SU-DHL-6 (cell line): Measurements from ENCODE around the gene ANXA11.

Experiments
- H2AFZ ChIP-seq: fragments of 200-600 bp; sonication (generic); 2 replicates; pipeline ENCODE4 v1.6.1; 2014; ENCODE audit warnings: low read depth, mild to moderate bottlenecking, moderate library complexity, mixed read lengths, antibody characterized with exemption, low read length; ENCODE audit not compliant: severe bottlenecking
- H3F3A ChIP-seq: fragments of 200-600 bp; shearing (Covaris generic); 2 replicates; pipeline ENCODE4 v1.6.0; 2016; ENCODE audit warnings: antibody characterized with exemption, mild to moderate bottlenecking; ENCODE audit not compliant: insufficient read depth
- H3K27ac ChIP-seq: fragments of 200-600 bp; sonication (generic); 2 replicates; pipeline ENCODE4 v1.5.1; 2016; ENCODE audit warnings: low read depth, mild to moderate bottlenecking, low read length, moderate library complexity, mixed read lengths
- H3K27me3 ChIP-seq: fragments of 200-600 bp; sonication (generic), shearing (Covaris generic); 2 replicates; pipeline ENCODE4 v1.6.0; 2014; ENCODE audit warnings: mild to moderate bottlenecking, low read length
- H3K36me3 ChIP-seq: fragments of 200-600 bp; sonication (generic); 2 replicates; pipeline ENCODE4 v1.6.1; 2014; ENCODE audit warnings: mild to moderate bottlenecking, low read length, mixed read lengths
- H3K4me2 ChIP-seq: fragments of 300-600, 200-600 bp; shearing (Covaris generic), sonication (generic); 2 replicates; pipeline ENCODE4 v1.6.0; 2014; ENCODE audit warnings: low read length, low read depth, mild to moderate bottlenecking; ENCODE audit not compliant: poor library complexity, severe bottlenecking
- H3K4me3 ChIP-seq: fragments of 200-600 bp; sonication (generic); 2 replicates; pipeline ENCODE4 v1.5.1; 2014; ENCODE audit warnings: antibody characterized with exemption, low read length, mild to moderate bottlenecking, mixed read lengths; ENCODE audit not compliant: insufficient read depth, poor library complexity, severe bottlenecking
- H3K79me2 ChIP-seq: fragments of 200-600 bp; sonication (generic); 2 replicates; pipeline ENCODE4 v1.6.1; 2014; ENCODE audit warnings: mild to moderate bottlenecking, low read length, moderate library complexity; ENCODE audit not compliant: insufficient read depth
- H3K9ac ChIP-seq: fragments of 200-600 bp; sonication (generic); 2 replicates; pipeline ENCODE4 v1.7.0; 2014; ENCODE audit warnings: mild to moderate bottlenecking, low read length
- H3K9me2 ChIP-seq: fragments of 200-600 bp; sonication (generic); replicated peaks from 2 replicates; pipeline ENCODE4 v1.6.1; 2014; ENCODE audit warnings: low read length; ENCODE audit not compliant: insufficient read depth
- H3K9me3 ChIP-seq: fragments of 200-600 bp; sonication (generic); 2 replicates; pipeline ENCODE4 v1.6.1; 2014; ENCODE audit warnings: low read length, mixed read lengths; ENCODE audit not compliant: insufficient read depth
- H4K20me1 ChIP-seq: fragments of 200-600 bp; sonication (generic); 2 replicates; pipeline ENCODE4 v1.6.1; 2014; ENCODE audit warnings: low read depth, mild to moderate bottlenecking, antibody characterized with exemption, low read length, moderate library complexity, mixed read lengths
- CTCF ChIP-seq: fragments of 200-600 bp; sonication (generic); IDR thresholded peaks from one replicate; pipeline ENCODE4 v1.5.1; 2017; ENCODE audit warnings: antibody characterized with exemption, mild to moderate bottlenecking, low read length, moderate library complexity; ENCODE audit not compliant: insufficient read depth, poor library complexity, severe bottlenecking
- EZH2phosphoT487 ChIP-seq: fragments of 200-600 bp; sonication (generic), shearing (Covaris generic); conservative IDR thresholded peaks from 2 replicates; pipeline ENCODE4 v1.6.1; 2018; ENCODE audit warnings: mild to moderate bottlenecking, antibody characterized with exemption, low read length, moderate library complexity, mixed read lengths

Gene ANXA11

GRCh38 chr10:80163741-80164341 is 41.5 kb downstream of the ANXA11 start:
- no peaks in the 10 kb centered on the region for H3K9me2 ChIP-seq
- no peaks in the 10 kb centered on the region for H3K9me3 ChIP-seq
- H3K27me3 ChIP-seq = no peaks in the 10 kb centered on the region
- no peak overlapping the region for H3K9ac ChIP-seq
- no peaks in the 10 kb centered on the region for H3K36me3 ChIP-seq
- no peaks in the 10 kb centered on the region for H3F3A ChIP-seq
- no peaks in the 10 kb centered on the region for H4K20me1 ChIP-seq
- no peaks in the 10 kb centered on the region for H3K79me2 ChIP-seq
- TF ChIP-seq CTCF (no peak), EZH2phosphoT487 (no peak)
- H3K4me2 ChIP-seq = no peak overlapping the region
- no peak overlapping the region for H3K27ac ChIP-seq
- no peak overlapping the region for H2AFZ ChIP-seq
- H3K4me3 ChIP-seq = no peak overlapping the region

DNA sequence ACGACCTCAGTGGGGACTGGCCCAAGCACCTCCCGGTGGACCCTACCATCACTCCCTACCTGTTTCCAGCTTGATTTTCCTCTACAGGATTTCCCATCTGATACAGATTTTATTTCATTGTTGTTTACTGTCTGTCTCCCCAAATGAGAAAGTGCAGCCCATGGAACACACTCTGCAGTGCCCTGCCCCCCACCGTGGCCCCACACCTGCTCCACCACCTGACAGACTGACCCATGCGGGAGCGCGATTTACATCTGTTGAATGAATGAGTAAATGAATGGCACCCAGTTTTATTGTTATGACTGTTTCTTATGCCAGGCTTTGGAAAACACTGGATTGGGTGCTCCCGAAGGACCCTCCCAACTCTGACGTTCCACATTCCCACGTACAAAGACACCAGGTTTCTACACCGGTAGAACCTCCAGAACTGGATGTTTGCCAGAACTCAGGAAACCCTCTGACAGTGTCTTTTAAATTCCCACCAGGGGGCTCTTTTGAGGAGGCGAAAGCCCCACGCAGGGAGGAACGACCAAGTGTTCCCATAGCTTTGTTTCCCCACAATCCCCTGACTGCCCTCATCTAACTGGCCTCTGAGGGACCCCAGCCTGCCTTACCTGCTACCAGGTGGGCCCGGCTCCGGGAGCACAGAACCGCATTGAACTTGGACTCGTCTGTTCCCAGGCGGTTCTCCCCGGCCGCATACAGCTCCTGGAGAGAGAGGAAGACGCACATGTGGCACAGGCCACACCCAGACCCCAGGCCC is 43.8 kb downstream of the ANXA11 start:
- no peak overlapping the region for H2AFZ ChIP-seq
- no peaks in the 10 kb centered on the region for H3K36me3 ChIP-seq
- H3F3A ChIP-seq = no peaks in the 10 kb centered on the region
- no peaks in the 10 kb centered on the region for H3K27me3 ChIP-seq
- no peaks in the 10 kb centered on the region for H3K9me2 ChIP-seq
- no peak overlapping the region for H3K4me3 ChIP-seq
- no peak for TF ChIP-seq EZH2phosphoT487
- H3K79me2 ChIP-seq = no peaks in the 10 kb centered on the region
- H3K4me2 ChIP-seq = no peak overlapping the region
- no peak overlapping the region for H3K9ac ChIP-seq
- H4K20me1 ChIP-seq = no peaks in the 10 kb centered on the region
- no peak overlapping the region for H3K27ac ChIP-seq
- no peaks in the 10 kb centered on the region for H3K9me3 ChIP-seq

- no peaks in the 10 kb centered on the region for H3K9me3 ChIP-seq
- no peak overlapping the region for H3K4me3 ChIP-seq
- no peak overlapping the region for H3K9ac ChIP-seq
- no peaks in the 10 kb centered on the region for H3K79me2 ChIP-seq
- no peaks in the 10 kb centered on the region for H4K20me1 ChIP-seq
- no peak overlapping the region for H3K27ac ChIP-seq
- H2AFZ ChIP-seq = no peak overlapping the region
- no peaks in the 10 kb centered on the region for H3F3A ChIP-seq
- no peak overlapping the region for H3K4me2 ChIP-seq
- H3K9me2 ChIP-seq = no peaks in the 10 kb centered on the region
- no peaks in the 10 kb centered on the region for H3K36me3 ChIP-seq
- H3K27me3 ChIP-seq = no peaks in the 10 kb centered on the region
- TF ChIP-seq CTCF (no peak), EZH2phosphoT487 (no peak)
These were observed 44.7 kb downstream of the ANXA11 start for GRCh38 chr10:80160361-80161320.
